IMR-90 (cell line): ENCODE measurements around the gene EDEM1. TPM values are rescaled to one million over a fixed set of nuclear protein-coding genes. Genes with fewer than 3 reads are reported as not detected.

ENCODE experiments used
- ATAC-seq: fragments of 200-7000 bp; cut with Tn5 transposase; 2 replicates; pipeline ENCODE4 v1.9.1; 2020; ENCODE audit warnings: low read depth, mild to moderate bottlenecking, moderate library complexity
- BruUV-seq: library from RNA; stranded (reverse); fragments of 400-500 nt; replicated peaks from 2 replicates; lab custom pipeline; 2021; lab: Mats Ljungman, UMichigan
- CTCF ChIA-PET: fragments of 300-600 bp; formaldehyde crosslinking; extraction: SDS; loops from one replicate; lab custom pipeline; 2021; ENCODE audit warnings: antibody characterized with exemption; lab: Yijun Ruan, JAX
- POLR2A ChIA-PET: fragments of 300-600 bp; sonication (Branson Sonifier 250); formaldehyde crosslinking; loops from one replicate; lab custom pipeline; 2022; ENCODE audit warnings: antibody characterized with exemption; ENCODE audit not compliant: unreplicated experiment; lab: Charles Lee
- DNase-seq: peaks from one replicate; pipeline ENCODE4 v3.0.0; 2013
- H2AFZ ChIP-seq: replicated peaks from 2 replicates; pipeline ENCODE3; 2013; ENCODE audit warnings: low read length, mild to moderate bottlenecking; ENCODE audit not compliant: poor library complexity
- H2AK5ac ChIP-seq: 2 replicates; pipeline ENCODE4 v1.6.1; 2013; ENCODE audit warnings: low read depth, low read length, inconsistent platforms
- H2AK9ac ChIP-seq: replicated peaks from 2 replicates; pipeline ENCODE3; 2013; ENCODE audit warnings: mild to moderate bottlenecking, low read depth, low read length, moderate library complexity; ENCODE audit not compliant: poor library complexity
- H2BK120ac ChIP-seq: 2 replicates; pipeline ENCODE4 v1.6.1; 2013; ENCODE audit warnings: low read depth, low read length, inconsistent platforms
- H2BK15ac ChIP-seq: 3 replicates; pipeline ENCODE4 v1.6.1; 2013; ENCODE audit warnings: low read depth, low read length, inconsistent platforms
- H2BK20ac ChIP-seq: 2 replicates; pipeline ENCODE4 v1.6.1; 2013; ENCODE audit warnings: low read depth, mild to moderate bottlenecking, inconsistent platforms, low read length, moderate library complexity
- H2BK5ac ChIP-seq: 2 replicates; pipeline ENCODE4 v1.6.1; 2013; ENCODE audit warnings: mild to moderate bottlenecking, low read depth, low read length, inconsistent platforms; ENCODE audit not compliant: poor library complexity, severe bottlenecking
- H3K14ac ChIP-seq: replicated peaks from 2 replicates; pipeline ENCODE4 v1.6.1; 2013; ENCODE audit warnings: low read depth, low read length, inconsistent platforms
- H3K18ac ChIP-seq: 2 replicates; pipeline ENCODE4 v1.6.1; 2013; ENCODE audit warnings: low read depth, low read length, control low read depth
- H3K23ac ChIP-seq: 2 replicates; pipeline ENCODE4 v1.6.1; 2013; ENCODE audit warnings: low read depth, low read length, inconsistent platforms
- H3K27ac ChIP-seq: 2 replicates; pipeline ENCODE4 v1.5.1; 2013; ENCODE audit warnings: mild to moderate bottlenecking, control low read depth, low read length; ENCODE audit not compliant: insufficient read depth
- H3K27me3 ChIP-seq: 2 replicates; pipeline ENCODE4 v1.6.1; 2013; ENCODE audit warnings: low read length; ENCODE audit not compliant: control insufficient read depth, insufficient read depth
- H3K36me3 ChIP-seq: 2 replicates; pipeline ENCODE4 v1.6.1; 2013; ENCODE audit warnings: low read length, mixed read lengths; ENCODE audit not compliant: control insufficient read depth, insufficient read depth
- H3K4ac ChIP-seq: 2 replicates; pipeline ENCODE4 v1.6.1; 2013; ENCODE audit warnings: low read depth, low read length, inconsistent platforms
- H3K4me1 ChIP-seq: 2 replicates; pipeline ENCODE4 v1.6.1; 2013; ENCODE audit warnings: low read length, mixed read lengths; ENCODE audit not compliant: control insufficient read depth, insufficient read depth
- H3K4me2 ChIP-seq: 2 replicates; pipeline ENCODE4 v1.6.1; 2013; ENCODE audit warnings: low read depth, mild to moderate bottlenecking, control low read depth, low read length, moderate library complexity
- H3K4me3 ChIP-seq: 2 replicates; pipeline ENCODE4 v1.5.1; 2013; ENCODE audit warnings: low read depth, mild to moderate bottlenecking, control low read depth, low read length, moderate library complexity; ENCODE audit not compliant: insufficient read depth
- H3K56ac ChIP-seq: 2 replicates; pipeline ENCODE4 v1.6.1; 2013; ENCODE audit warnings: low read length, inconsistent platforms; ENCODE audit not compliant: insufficient read depth; ENCODE audit errors: extremely low read depth
- H3K79me1 ChIP-seq, 2 experiments: 2 replicates each; pipeline ENCODE4 v1.6.1; 2013; ENCODE audit warnings: low read length in 2 of 2, inconsistent platforms in 1 of 2, low read depth in 1 of 2
- H3K9ac ChIP-seq: 2 replicates; pipeline ENCODE4 v1.6.1; 2013; ENCODE audit warnings: low read depth, low read length, control low read depth
- H3K9me1 ChIP-seq: 2 replicates; pipeline ENCODE4 v1.6.1; 2013; ENCODE audit warnings: low read length, inconsistent platforms; ENCODE audit not compliant: insufficient read depth
- H3K9me3 ChIP-seq: 2 replicates; pipeline ENCODE4 v1.6.1; 2013; ENCODE audit warnings: low read length; ENCODE audit not compliant: control insufficient read depth, insufficient read depth
- H4K20me1 ChIP-seq: 2 replicates; pipeline ENCODE4 v1.6.1; 2013; ENCODE audit warnings: low read length, inconsistent platforms; ENCODE audit not compliant: insufficient read depth
- H4K5ac ChIP-seq: 2 replicates; pipeline ENCODE4 v1.6.1; 2013; ENCODE audit warnings: mild to moderate bottlenecking, low read depth, low read length, control low read depth
- H4K8ac ChIP-seq, 2 experiments: 2 replicates each; pipeline ENCODE4 v1.6.1; 2013; ENCODE audit warnings: low read depth in 2 of 2, low read length in 2 of 2, control low read depth in 1 of 2, inconsistent platforms in 1 of 2
- H4K91ac ChIP-seq: 2 replicates; pipeline ENCODE4 v1.6.1; 2013; ENCODE audit warnings: low read depth, low read length, inconsistent platforms; ENCODE audit not compliant: insufficient read depth
- BHLHE40 ChIP-seq: fragments of 150-350 bp; IDR thresholded peaks from 2 replicates; pipeline ENCODE4 v1.6.1; 2016; ENCODE audit warnings: mild to moderate bottlenecking, low read depth, low read length
- CEBPB ChIP-seq: IDR thresholded peaks from 2 replicates; pipeline ENCODE4 v1.6.1; 2012; ENCODE audit warnings: low read depth, low read length, improper control_type of control experiment
- FOS ChIP-seq: fragments of 150-350 bp; IDR thresholded peaks from 2 replicates; pipeline ENCODE4 v1.6.1; 2016; ENCODE audit warnings: low read depth, low read length
- MAFK ChIP-seq: IDR thresholded peaks from 2 replicates; pipeline ENCODE4 v1.6.1; 2012; ENCODE audit warnings: low read depth, low read length, improper control_type of control experiment
- MXI1 ChIP-seq: IDR thresholded peaks from 2 replicates; pipeline ENCODE4 v1.6.1; 2012; ENCODE audit warnings: low read depth, mild to moderate bottlenecking, low read length, moderate library complexity, borderline replicate concordance
- RCOR1 ChIP-seq: IDR thresholded peaks from 2 replicates; pipeline ENCODE4 v1.6.1; 2012; ENCODE audit warnings: mild to moderate bottlenecking, low read length, improper control_type of control experiment; ENCODE audit not compliant: insufficient replicate concordance
- RFX5 ChIP-seq: IDR thresholded peaks from 2 replicates; pipeline ENCODE4 v1.8.0; 2012; ENCODE audit warnings: low read depth, mild to moderate bottlenecking, low read length, moderate library complexity
- WGBS, 2 experiments: methylation state at CpG; one replicate each; pipeline versions ENCODE4 v1.1.5 to v1.1.7; 2013; ENCODE audit warnings: missing lambda C conversion rate in 2 of 2; ENCODE audit not compliant: insufficient read length in 1 of 2; ENCODE audit errors: extremely low coverage in 2 of 2; 5-methylcytosine and 5-hydroxymethylcytosine counted together
- dilution Hi-C: fragments of 300-500 bp; cut with HindIII; formaldehyde crosslinking; loops from one replicate; pipeline ENCODE4 v1.14.3; 2018; ENCODE audit warnings: low sequenced_read_pairs; ENCODE audit not compliant: unreplicated experiment
- in situ Hi-C: fragments of 300-500 bp; cut with MboI; formaldehyde crosslinking; loops from 3 replicates; pipeline ENCODE4 v1.14.3; 2019; ENCODE audit warnings: low sequenced_read_pairs, inconsistent platforms, mixed read lengths
- intact Hi-C: fragments of 100-400 bp; cut with micrococcal nuclease; formaldehyde crosslinking; loops from 2 replicates; pipeline ENCODE4 v1.10.0; 2022
- polyA plus RNA-seq, 3 experiments: library from polyadenylated mRNA; depleted of rRNA; stranded (reverse); fragments of >200 nt; gene quantifications; 2 replicates each; pipeline ENCODE4 v1.2.3, GENCODE V29; 2012; ENCODE audit warnings: low replicate concordance in 1 of 3
- total RNA-seq: library from RNA; depleted of rRNA; stranded (reverse); fragments of >200 nt; gene quantifications from 2 replicates; pipeline ENCODE4 v1.2.3, GENCODE V29; 2012
- TF ChIP-seq, protein P1 (sequence below): fragments of 150-350 bp; IDR thresholded peaks from 2 replicates; pipeline ENCODE4 v1.6.1; 2016; ENCODE audit warnings: low read depth, mild to moderate bottlenecking, low read length, moderate library complexity, borderline replicate concordance

EDEM1 gene
- total and polyA plus RNA-seq, 2 of the 4 experiments (the other 2 are of a cell fraction) = 23.5 to 27.0 TPM

DNA sequence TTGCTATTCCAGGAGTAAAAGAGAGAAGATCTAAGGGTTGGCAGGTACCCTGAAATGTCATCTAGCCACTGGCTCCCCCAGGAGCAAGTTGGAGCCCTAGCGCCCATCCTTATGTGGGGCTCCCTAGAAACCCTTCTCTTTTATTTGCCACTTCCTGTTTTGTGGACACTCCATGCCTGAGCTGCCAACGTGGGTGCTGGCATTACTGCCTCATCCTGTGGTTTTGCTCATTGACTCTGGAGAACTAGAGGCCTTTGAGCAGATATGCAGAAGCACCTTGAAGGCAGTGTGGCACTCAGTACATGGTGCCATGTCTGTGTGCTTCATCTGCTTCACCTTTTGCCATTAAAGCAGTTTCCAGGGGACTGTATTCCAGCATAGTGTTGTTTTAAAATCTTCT lies 8.1 kb downstream of the EDEM1 start:
- H3K4me2 ChIP-seq = no peak overlapping the region
- CTCF ChIA-PET = no interaction called here
- intact Hi-C loops = loop anchor here (2.0 to 5.0 kb wide), 2 partner anchors 73 to 213 kb away; partner anchors contain the start of gene ARL8B

More for the DNA sequence above, 8.1 kb downstream of the EDEM1 start:
- DNase-seq = no peak
- POLR2A ChIA-PET = no interaction called here
- peak overlapping the region; percentile 54; the same call in 1 of the 2 replicates for H2BK20ac ChIP-seq
- H2BK120ac ChIP-seq = peak overlapping the region; percentile 67
- H3K27ac ChIP-seq = peak overlapping the region; percentile 86
- no TSS peak for BruUV-seq
- H3K56ac ChIP-seq = no peak overlapping the region
- peaks cover 9% of the 10 kb centered on the region for H3K36me3 ChIP-seq
- H3K27me3 ChIP-seq = no peaks in the 10 kb centered on the region
- H2BK15ac ChIP-seq = peak overlapping the region; percentile 51; the same call in 2 of the 3 replicates
- dilution Hi-C loops = no loop called here
- no peak overlapping the region for H2AFZ ChIP-seq
- no peak for ATAC-seq
- peak overlapping the region; percentile 40 for H4K5ac ChIP-seq
- peak overlapping the region; percentile 80 for H4K91ac ChIP-seq
- H2BK5ac ChIP-seq = peak overlapping the region; percentile 96
- TF ChIP-seq CEBPB = no peak
- no peak for TF ChIP-seq MAFK
- TF ChIP-seq RFX5 = no peak
- TF ChIP-seq RCOR1 = no peak
- no peak for TF ChIP-seq FOS
- no peak for TF ChIP-seq BHLHE40
- no peak for TF ChIP-seq MXI1
- TF ChIP-seq, protein P1, sequence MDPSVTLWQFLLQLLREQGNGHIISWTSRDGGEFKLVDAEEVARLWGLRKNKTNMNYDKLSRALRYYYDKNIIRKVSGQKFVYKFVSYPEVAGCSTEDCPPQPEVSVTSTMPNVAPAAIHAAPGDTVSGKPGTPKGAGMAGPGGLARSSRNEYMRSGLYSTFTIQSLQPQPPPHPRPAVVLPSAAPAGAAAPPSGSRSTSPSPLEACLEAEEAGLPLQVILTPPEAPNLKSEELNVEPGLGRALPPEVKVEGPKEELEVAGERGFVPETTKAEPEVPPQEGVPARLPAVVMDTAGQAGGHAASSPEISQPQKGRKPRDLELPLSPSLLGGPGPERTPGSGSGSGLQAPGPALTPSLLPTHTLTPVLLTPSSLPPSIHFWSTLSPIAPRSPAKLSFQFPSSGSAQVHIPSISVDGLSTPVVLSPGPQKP = no peak
- no peaks in the 10 kb centered on the region for H3K9me3 ChIP-seq
- peak overlapping the region; percentile 66 for H3K4ac ChIP-seq
- H4K8ac ChIP-seq = peak overlapping the region; percentile 40 to 71; a peak in 2 of 4 replicates
- peak overlapping the region; percentile 61; the same call in 1 of the 2 replicates for H3K23ac ChIP-seq
- H4K20me1 ChIP-seq = peaks cover 4% of the 10 kb centered on the region; the same call in 1 of the 2 replicates
- peaks cover 17 to 51% of the 10 kb centered on the region in 2 experiments for H3K79me1 ChIP-seq
- H3K4me3 ChIP-seq = no peak overlapping the region
- H3K18ac ChIP-seq = peak overlapping the region; percentile 54
- H2AK5ac ChIP-seq = peak overlapping the region; percentile 69
- H3K14ac ChIP-seq = peak overlapping the region; percentile 41
- H3K9ac ChIP-seq = 0 out of 2 replicates have a peak overlapping the region, but pooled peaks have one; percentile 3
- no CpG with 5 or more reads among the region's 2 CpGs for WGBS, 2 experiments
- peaks cover 24% of the 10 kb centered on the region for H3K4me1 ChIP-seq
- in situ Hi-C loops = no loop called here
- peaks cover 7% of the 10 kb centered on the region for H3K9me1 ChIP-seq
- no peak overlapping the region for H2AK9ac ChIP-seq
